SIG-M5 treated with dmso at 0.1 percent for 504 hours (cell line): Measurements from ENCODE around the gene EWSR1.

Source experiments
- DNase-seq: peaks from one replicate; lab custom pipeline; 2025; ENCODE audit not compliant: unreplicated experiment; lab: John Stamatoyannopoulos, UW

EWSR1 gene

GRCh38 chr22:29267462-29267857 is 608 bp upstream of the EWSR1 start:
- DNase-seq: no peak

- DNase-seq: no peak
Measured at GRCh38 chr22:29268511-29269229, 602 bp downstream of the EWSR1 start.

- DNase-seq: no peak
Measured at GRCh38 chr22:29269230-29269604, 1.1 kb downstream of the EWSR1 start.

GRCh38 chr22:29269731-29270474 is 1.8 kb downstream of the EWSR1 start:
- DNase-seq: peak; percentile 42

- DNase-seq: peak; percentile 41
Measured at GRCh38 chr22:29270475-29271271, 2.6 kb downstream of the EWSR1 start.

GRCh38 chr22:29272624-29273023 is 4.6 kb downstream of the EWSR1 start:
- DNase-seq: no peak

- DNase-seq: no peak
Measured at GRCh38 chr22:29275167-29275566, 7.1 kb downstream of the EWSR1 start.

GRCh38 chr22:29275819-29276565 is 7.9 kb downstream of the EWSR1 start:
- DNase-seq: no peak

GRCh38 chr22:29277927-29278326 is 9.9 kb downstream of the EWSR1 start:
- DNase-seq: no peak

- DNase-seq: no peak
Measured at GRCh38 chr22:29284196-29284595, 16.1 kb downstream of the EWSR1 start.

GRCh38 chr22:29288837-29289236 is 20.8 kb downstream of the EWSR1 start:
- no peak for DNase-seq

- no peak for DNase-seq
Measured at GRCh38 chr22:29290061-29290460, 22.0 kb downstream of the EWSR1 start.

GRCh38 chr22:29291215-29291614 is 23.1 kb downstream of the EWSR1 start:
- DNase-seq: no peak

- DNase-seq: no peak
Measured at GRCh38 chr22:29292379-29292778, 24.3 kb downstream of the EWSR1 start.

GRCh38 chr22:29298641-29299040 is 30.6 kb downstream of the EWSR1 start:
- no peak for DNase-seq

- DNase-seq: no peak
Measured at GRCh38 chr22:29299136-29299900, 31.2 kb downstream of the EWSR1 start.

- no peak for DNase-seq
Measured at GRCh38 chr22:29300467-29300806, 32.4 kb downstream of the EWSR1 start.

GRCh38 chr22:29300807-29301601 is 32.9 kb downstream of the EWSR1 start:
- no peak for DNase-seq

GRCh38 chr22:29301716-29302401 is 33.8 kb downstream of the EWSR1 start:
- no peak for DNase-seq
